Tibial nerve (tissue), 3 donors: ENCODE data around the gene PDE4A.

Experiments
- POLR2A ChIP-seq, 2 donors: fragments of 450-650 bp; IDR thresholded peaks; one replicate each; pipeline ENCODE4 v1.6.1; 2017; ENCODE audit warnings: antibody characterized with exemption in 2 of 2, mild to moderate bottlenecking in 2 of 2, moderate library complexity in 2 of 2
- TF ChIP-seq, protein P1 (sequence below), 5 experiments: fragments of 200-600 bp in 3 of 5; fragments of 450-650 bp in 2 of 5; sonication (generic) in 3 of 5; IDR thresholded peaks; one replicate each; pipeline ENCODE4 v1.5.1; 2016 to 2019; ENCODE audit warnings: antibody characterized with exemption in 5 of 5, mild to moderate bottlenecking in 3 of 5, moderate library complexity in 2 of 5

DNA sequence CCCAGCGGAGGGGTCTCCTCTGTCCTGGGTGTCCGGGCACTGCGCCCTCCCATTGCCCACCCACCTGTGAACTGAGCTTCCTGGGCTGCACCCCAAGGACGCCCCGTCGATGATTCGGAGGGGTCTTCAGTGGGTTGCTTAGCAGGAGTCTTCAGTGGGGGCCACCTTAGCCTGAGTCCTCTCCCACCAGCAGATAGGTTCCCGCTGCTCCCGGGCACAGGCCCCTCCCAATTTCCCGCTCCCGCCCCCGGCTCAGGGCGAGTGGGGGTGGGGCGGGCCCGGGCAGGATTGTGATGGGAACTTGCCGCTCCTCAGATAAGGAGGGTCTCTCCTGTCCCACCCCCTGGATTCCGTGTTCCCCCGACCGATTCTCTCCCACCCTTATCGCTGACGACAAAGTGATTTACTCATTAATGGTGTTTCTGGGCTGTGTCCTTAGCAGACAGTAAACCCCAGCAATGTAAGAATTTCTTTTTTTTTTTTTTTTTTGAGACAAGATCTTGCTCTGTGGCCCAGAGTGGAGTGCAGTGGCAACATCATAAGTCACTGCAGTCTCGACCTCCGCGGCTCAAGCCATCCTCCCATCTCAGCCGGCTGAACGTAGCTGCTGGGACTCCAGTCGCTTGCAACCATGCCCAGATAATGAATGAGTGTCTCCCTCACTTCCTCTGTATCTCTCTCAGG, 97.6 kb downstream of the PDE4A start:
- TF ChIP-seq, protein P1, sequence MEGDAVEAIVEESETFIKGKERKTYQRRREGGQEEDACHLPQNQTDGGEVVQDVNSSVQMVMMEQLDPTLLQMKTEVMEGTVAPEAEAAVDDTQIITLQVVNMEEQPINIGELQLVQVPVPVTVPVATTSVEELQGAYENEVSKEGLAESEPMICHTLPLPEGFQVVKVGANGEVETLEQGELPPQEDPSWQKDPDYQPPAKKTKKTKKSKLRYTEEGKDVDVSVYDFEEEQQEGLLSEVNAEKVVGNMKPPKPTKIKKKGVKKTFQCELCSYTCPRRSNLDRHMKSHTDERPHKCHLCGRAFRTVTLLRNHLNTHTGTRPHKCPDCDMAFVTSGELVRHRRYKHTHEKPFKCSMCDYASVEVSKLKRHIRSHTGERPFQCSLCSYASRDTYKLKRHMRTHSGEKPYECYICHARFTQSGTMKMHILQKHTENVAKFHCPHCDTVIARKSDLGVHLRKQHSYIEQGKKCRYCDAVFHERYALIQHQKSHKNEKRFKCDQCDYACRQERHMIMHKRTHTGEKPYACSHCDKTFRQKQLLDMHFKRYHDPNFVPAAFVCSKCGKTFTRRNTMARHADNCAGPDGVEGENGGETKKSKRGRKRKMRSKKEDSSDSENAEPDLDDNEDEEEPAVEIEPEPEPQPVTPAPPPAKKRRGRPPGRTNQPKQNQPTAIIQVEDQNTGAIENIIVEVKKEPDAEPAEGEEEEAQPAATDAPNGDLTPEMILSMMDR (IDR thresholded peaks at IDR 0.05), result no peak
- TF ChIP-seq POLR2A (IDR thresholded peaks at IDR 0.05), result no peak
